Kasumi-1 (cell line): ENCODE measurements around the gene RASL11B.

Source experiments
- DNase-seq, 2 experiments: peaks; one replicate each; lab custom pipeline; 2025; lab: John Stamatoyannopoulos, UW

The RASL11B gene, protein sequence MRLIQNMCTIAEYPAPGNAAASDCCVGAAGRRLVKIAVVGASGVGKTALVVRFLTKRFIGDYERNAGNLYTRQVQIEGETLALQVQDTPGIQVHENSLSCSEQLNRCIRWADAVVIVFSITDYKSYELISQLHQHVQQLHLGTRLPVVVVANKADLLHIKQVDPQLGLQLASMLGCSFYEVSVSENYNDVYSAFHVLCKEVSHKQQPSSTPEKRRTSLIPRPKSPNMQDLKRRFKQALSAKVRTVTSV

DNA sequence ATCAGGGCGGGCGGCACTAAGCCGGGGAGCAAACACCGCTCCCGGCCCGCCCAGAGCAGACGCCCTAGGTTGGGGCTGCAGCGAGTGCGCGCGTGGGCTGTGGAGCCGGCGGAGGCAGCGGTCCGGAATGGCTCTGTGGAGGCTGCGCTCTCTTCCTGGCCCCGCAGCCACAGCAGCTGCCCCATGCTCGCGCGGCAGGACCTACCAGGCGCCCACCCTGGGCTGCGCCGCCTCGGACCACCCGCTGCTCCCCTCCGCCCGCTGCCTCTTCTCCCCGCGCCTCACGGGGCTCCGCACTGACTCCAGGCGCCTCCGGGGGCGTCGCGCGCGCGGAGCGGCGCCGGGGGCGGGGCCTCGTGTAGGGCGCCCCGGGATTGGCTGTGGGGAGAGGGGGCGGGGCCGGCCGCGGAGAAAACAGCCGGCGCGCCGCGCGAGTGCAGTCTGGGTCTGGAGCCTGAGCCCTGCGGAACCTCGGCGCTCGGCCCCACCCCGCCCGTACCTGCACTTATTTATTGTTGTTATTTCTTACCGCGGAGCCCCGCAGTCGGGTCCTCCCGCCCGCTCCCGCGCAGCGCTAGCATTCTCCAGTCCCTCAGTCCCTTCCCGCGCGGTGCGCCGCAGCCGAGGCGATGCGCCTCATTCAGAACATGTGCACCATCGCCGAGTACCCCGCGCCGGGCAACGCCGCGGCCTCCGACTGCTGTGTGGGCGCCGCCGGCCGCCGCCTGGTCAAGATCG is at the start of gene RASL11B:
Gene RASL11B, plus strand, starts transcription at position 439 of the 738 bp plus-strand sequence. Its CDS starts 191 bp downstream, at position 630.
- DNase-seq = peak; percentile 92 to 95

DNA sequence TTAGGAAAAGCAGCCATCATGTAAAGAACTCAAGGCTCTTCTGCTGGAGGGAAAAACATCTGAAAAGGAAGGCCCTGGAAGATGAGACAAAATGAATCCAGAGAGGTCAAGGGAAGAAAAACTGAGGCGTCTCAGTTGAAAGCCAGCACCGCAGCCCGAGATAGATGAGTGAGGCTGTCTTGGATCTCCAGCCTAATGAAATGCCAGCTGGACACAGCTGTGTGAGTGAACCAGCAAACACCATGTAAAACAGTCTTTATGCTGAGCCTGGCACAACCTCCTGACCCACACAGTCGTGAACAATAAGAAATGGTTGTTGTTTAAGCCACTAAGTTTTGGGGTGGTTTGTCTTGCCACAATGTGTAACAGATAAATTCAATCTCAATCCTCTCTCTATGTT is 48.6 kb upstream of the RASL11B start:
- no peak for DNase-seq

DNA sequence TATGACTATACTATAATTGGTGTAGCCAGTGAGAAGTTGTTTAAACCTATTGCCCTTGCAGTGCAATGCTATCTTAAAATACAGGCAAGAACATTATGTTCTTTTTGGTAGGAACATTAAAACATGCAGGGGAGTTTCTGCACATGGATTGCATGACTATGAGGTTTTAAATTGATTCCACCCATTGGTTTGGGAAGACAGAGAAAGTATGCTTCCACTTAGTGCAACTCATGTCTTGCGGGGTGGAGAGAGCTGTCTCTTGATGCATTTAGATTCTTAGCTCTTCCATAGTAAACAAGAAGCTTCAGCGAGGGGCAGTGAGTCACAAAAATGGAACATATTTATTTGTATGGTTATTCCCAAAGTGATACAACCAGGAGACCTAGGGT is 39.5 kb upstream of the RASL11B start:
- DNase-seq = no peak

DNA sequence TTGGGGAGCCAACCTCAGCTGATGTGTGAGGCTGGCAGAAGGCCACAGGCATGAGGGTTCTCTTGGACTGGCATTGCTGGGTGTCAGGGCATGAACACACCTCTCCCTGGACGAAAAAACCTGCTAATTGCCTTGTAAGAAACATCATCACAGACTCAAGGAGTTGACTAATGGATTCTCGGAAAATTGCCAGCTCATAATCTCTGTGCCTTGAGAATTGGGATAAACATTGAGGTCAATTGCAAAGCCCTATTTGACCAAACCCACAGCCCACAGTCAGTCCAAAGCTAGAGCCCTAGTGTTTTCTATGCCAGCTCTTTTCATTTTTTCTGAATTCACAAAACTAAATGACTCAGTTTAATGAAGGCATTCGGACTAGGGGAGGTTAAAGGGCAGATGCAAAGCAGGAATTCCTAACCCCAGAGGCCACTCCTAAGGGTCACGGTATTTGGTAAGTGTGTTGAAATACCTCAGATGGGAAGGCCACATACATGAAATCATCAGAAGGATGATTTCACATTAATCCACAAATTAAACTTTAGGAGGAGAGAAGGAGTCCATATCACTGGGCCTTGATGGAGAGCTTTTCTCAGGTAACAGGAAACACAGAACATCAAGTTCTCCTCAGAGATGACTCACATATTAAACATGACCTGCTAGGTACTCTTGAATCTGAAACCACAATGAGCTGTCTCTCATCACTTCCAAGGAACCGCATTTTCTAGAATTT is 39.0 kb upstream of the RASL11B start:
- no peak for DNase-seq

DNA sequence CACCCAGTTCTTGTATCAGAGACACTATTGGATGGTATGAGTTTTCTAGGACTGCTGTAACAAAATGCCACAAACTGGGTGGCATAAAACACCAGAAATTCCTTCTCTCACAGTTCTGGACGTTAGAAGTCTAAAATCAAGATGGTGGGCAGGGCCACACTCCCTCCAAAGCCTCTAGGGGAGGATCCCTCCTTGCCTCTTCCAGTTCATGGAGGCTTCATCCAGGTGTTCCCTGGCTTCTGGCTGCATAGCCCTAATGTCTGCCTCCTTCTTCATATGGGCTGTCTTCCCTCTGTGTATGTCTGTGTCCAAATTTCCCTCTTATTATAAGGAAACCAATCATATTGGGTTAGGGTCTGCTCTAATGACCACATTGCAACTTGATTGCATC is 38.4 kb upstream of the RASL11B start:
- DNase-seq = no peak

DNA sequence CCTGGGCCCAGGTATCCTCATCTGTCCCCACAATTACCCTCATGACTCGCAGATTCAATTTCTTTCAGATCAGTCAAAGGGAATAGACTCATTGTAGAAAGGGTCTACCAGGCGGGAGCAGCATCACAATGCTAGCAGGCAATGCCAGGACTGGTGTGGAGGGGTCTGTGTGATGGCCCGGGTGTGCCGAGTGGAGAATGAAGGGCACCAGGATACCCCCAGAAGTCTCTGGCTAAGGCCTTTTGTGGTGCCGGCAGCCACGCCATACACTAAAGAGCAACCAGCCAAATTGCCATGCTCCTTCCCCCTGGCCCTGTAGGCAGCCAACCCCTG is 37.9 kb upstream of the RASL11B start:
- DNase-seq = no peak

DNA sequence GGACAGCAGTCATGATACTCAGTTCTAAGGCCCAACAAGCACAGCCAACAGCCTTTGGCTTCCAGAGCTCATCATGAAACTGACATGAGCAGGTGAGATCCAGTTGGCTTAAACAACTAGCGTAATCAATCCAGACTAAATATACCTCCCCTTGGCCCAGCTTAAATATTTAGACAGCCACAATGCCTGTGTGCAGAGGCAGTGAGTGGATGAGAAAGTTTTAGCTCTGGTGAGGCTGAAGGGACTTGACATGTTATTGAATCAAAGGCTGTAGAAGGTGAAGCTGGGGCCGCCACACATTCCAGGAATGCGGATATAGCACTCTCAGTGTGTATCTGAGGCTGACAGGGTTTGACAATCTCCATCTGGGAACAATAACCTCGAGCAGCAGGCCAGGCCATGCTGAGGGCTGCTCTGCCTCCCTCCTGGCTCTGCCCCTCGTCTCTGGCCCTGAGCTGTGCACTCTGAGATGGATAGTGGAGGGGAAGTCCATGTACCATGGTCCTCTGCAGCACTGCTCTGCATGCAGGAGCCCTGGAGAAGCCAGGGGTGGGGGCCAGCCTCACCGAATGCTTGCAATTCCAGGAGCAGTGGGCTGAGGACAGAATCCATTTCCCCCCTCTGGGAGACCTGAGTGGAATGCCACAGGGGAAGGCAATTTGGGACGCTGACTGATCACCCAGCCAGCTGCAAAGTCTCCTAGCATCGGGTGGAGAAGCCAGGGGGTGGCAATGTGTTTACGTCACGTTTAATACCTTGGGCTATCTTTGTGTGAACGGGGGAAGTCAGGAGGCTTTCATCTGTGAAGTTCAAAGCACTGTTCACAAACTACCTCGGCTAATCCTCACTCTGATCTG is 37.3 kb upstream of the RASL11B start:
- no peak for DNase-seq

DNA sequence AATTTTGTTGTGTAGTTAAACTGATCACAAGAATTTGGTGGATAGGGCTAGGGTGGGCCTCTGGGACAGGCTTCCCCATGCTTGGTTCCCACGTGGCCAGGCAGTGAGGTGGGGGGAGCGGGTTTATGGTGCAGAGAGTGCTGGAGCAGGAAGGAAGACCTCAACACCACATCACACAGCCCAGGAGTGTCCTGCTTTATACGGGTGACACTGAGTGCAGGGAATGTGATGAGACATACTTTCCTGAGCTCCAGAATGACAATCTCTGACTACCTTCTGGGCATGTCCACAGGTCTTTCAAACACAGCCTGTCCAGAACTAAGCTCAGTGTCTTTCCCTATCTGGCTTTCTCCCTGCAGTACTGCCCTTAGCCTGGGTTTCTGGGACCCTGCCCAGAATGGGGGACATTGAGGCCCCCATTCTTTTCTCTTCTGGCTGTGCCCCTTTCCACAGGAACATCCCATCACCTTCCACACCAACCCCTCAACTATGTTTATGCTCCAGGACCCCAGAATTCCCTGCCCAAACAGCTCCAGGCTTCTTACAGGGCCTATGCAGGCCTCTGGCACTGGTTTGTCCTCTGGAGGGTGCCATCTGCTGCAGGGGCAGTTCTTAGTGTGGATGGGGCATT is 36.5 kb upstream of the RASL11B start:
- no peak for DNase-seq

DNA sequence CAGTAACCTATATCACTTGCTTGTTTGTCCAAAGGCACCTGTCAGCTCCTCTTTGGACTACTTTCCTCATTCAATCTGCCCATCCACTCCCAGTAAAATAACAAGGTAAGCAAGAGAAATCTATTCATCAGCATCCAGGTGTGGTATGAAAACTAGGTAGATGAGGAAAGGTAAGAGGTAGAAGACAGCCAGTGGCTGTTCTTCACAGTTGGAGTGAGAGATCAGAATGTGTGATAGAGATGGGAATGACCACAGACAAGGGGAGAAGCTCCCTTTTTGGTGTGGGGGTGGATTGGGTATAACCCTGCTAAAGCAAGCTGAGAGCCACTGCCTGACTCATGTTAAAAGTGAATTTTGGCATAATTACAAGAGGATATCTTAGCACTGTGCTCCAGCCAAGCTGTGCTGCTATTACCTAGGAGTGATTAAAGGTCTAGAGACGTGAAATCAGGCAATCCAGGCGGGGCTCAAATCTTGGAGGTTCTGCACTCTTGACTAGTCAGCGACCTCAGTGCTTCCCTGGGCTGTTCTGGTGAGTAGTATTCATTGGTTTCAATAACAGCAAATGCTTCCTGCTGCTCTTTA is 28.1 kb upstream of the RASL11B start:
- DNase-seq = no peak

DNA sequence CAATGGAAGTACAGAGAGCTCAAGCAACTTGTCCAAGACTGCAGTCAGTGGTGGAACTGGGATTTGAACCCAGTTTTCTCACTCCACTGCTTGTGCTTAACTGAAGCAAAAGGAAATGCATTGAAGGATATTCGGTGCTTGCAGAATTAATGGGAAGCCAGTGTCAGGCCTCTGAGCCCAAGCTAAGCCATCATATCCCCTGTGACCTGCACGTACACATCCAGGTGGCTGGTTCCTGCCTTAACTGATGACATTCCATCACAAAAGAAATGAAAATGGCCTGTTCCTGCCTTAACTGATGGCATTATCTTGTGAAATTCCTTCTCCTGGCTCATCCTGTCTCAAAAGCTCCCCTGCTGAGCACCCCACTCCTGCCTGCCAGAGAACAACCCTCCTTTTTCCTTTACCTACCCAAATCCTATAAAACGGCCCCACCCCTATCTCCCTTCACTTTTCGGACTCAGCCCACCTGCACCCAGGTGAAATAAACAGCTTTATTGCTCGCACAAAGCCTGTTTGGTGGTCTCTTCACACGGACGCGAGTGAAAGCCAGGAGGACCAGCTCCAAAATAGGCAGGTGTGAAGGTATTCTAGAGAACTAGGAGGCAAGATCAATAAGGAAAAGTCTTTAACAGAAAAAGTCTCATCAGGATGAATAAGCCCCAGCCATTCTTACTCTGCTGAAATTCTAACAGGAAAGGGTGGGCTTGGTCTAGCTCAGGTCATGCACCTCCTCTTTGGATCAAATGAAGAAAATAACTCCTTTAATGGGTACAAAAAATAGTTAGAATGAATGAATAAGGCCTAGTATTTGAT is 27.3 kb upstream of the RASL11B start:
- DNase-seq = peak; percentile 48 to 72

DNA sequence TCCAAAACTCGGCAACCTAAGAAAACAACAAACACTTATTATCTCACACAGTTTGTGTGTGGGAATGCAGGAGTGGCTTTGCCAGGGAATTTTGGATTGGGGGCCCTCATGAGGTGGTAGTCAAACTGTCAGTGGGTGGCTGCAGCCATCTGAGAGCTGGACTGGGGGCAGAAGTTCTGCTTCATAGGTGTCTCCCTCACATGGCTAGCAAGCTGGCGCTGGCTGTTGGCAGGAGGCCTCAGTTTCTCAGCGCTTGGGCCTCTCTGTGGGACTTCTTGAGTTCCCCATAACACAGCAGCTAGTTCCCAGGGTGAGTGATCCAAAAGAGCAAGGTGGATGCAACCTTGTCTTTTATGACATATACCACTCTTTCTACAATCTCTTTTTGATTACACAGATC is 26.0 kb upstream of the RASL11B start:
- DNase-seq = no peak

DNA sequence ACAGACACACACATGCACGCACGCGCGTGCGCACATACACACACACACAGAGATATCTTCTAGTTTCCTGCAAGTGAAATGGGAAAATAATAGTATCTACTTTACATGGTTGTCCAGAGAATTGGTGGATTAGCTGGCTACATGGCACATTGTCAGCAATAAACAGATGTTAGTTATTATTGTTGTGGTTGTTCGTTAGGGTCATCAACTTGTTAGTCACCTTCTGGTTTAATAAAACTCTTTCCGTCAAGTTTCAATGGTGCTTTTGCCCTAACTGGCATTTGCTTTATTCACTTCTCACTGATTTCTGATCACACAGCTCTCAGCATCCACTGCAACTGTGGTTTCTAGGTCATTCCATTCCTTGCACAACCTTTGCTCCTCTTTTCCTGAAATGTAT is 25.4 kb upstream of the RASL11B start:
- no peak for DNase-seq

DNA sequence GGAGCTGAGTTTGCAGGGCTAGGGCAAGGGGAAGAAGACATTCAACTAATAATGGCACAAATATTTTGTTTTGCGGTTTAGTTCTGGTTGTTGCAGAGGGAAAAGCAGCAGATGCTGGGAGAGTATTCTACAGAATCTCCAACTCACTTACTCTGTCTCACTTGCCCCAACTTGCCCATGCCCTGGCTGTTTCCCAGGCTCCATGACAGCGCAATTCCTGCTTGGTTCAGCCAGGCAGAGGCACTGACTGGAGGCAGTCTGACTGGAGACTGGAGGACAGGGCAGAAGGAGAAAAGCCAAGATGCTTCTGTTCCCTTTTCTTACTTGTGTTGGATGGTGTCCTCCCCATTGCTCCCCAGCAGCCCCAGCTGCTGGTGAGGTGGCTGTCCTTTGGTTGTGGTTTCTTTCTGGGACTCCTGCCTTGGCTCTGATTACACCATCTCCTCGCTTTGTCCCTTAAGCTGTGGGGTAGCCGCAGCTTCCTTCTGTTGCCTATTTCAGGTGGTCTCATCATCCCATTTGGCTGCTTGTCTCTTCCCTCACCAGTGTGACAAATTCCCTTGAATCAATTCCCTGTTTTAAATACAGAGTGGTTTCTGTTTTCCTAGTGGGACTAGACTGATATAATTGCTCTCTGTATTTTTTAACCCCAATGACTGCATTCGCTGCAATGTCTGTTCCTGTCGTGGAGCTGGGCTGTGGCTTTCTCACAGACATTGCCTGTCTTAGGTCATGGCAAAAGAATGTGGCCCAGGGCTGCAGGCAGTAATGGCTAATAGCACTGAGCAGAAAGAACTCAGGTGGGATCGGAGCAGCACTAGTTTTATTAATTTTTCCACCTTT is 24.2 kb upstream of the RASL11B start:
- peak; percentile 99 for DNase-seq

DNA sequence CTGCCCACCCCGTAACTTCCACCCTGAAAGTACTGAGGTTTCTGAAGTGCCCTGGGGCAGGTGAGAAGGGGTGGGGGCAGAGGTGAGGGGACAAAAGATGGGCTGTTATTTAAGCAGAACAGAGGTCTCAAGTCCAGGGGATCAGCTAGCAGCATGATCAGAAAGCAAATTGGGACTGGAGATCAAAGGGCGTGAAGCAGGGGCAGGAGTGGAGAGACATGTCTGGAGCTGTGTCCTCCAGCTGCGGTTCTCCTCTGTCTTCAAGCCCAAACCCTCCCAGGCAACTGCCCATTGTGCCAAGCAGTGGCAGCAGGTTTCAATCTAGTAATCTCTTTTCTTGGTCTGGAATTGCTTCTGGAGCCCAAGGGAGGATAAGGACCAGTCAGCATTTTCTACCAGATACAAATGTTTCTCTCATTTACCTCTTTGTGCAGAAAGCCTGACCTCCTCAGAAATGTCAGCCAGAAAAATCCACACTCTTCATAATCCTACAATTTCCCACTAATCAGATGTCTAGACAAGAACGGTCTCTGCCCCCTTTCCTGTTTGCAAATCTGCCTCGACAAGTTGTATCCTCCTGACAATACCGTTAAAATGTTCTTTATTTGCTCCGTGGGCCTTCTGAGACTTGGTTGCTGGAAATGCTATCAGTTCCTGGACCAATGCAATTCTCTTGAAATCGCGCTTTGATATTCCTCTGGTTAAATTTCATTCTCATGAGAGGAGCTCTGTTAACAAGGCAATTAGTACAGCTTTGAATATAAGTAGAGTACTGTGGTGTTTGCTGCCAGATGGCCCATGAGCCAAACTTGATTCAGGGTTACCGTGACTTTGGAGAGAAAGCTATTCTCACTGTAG is 23.2 kb upstream of the RASL11B start:
- DNase-seq = no peak

DNA sequence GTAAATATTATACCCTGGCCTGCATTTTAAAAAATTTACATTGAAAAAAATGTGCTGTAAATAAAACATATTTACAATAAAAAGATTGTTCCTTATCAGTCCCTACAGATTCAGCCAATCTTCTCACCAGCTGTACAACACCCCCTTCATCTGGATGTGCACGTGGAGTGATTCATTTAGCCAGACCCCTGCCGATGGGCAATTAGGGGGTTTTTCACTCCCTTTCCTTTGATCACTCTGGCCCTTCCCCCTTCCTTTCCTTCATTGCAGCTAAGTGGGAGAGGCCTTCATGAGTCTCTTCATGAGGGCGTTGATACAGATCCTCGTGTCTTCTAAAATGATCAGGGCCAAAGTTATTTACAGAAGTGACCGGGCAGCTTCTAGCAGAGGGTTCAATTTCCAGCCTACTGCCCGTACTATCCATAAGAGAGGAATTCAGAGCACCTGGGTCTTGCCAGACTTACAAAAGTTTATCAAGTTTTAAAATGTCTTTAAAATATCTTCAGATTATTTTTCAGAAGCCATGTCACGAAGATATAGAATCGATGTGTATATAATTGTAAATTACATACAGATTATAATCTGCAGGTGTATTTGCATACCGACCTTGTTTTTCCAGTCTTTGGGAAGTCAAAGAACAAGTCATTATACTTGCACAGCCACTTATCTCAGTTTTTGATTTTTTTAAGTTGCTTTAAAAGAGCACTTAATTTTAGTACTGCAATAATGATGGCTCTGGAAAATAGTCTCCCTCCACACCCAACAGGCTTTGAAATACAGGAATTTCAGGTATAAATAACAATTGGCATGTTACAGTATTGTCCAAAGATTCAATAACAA is 21.4 kb upstream of the RASL11B start:
- DNase-seq = no peak

DNA sequence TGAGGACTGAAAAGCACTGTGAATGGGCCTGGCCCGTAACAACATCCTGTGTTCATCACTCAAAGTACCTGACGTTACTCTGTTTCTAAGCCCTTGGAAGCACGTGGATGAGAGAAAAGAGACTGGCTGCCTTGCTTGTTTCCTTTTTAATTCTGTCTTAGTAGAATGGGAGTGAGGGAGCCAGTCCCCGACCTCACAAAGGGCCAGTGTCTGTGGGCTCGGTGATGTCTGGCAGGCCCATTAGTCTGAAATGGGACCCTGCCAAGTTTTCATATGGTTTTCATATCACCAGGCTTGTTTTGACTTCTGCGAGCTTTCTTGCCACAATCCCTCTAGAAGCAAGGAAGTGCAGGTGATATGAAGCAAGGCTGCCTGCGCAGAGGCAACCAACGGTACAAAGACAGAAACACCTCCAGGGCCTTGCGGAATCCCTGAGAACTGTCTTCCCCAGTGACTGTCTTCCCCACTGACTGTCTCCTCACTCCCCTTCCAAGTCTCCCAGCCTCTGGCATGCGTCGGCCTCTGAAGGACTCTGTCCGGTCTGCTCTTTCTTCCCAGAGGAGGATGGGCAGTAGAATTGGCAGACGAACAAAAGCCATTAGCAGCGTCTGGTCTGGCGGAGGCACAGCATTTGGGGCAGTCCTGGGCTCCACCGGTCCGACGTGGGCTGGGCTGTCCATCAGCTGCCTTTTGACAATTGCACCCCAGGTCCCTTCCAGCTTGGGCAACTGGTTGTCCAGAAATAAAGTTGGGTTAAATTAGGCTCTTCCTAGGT is 20.2 kb upstream of the RASL11B start:
- no peak for DNase-seq

DNA sequence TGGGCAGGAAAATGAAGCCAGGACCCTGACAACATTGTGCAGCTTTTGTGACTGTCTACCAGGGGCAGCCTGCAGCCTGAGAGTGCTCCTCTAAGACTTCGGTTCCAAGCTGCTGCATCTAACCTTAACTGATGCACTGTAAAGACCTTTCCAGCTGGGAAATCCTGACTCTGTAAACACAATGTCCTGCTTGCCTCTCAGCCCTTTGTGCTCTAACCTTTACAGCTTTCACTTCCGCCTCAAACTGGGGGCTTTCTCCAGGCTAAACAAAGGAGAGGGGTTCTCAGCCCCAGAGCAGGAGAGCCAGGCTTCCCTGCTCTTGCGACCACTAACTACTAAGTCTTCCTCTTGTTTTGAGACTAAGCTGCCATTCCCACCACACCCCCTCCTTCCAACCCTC is 19.3 kb upstream of the RASL11B start:
- no peak for DNase-seq
